HepG2 (cell line): ENCODE data around the gene SLC25A23. TPM values are rescaled to one million over a fixed set of nuclear protein-coding genes. Genes with fewer than 3 reads are reported as not detected.

Source experiments
- BCL6 ChIP-seq: IDR thresholded peaks from 2 replicates; pipeline ENCODE4 v1.6.1; 2016; ENCODE audit warnings: missing genetic modification reagents, missing compliant biosample characterization
- BHLHE40 ChIP-seq: IDR thresholded peaks from 2 replicates; pipeline ENCODE4 v1.6.1; 2011; ENCODE audit warnings: low read length, improper control_type of control experiment
- CREB1 ChIP-seq, 2 experiments: fragments of 450-650 bp in 1 of 2; IDR thresholded peaks; 2 replicates each; pipeline ENCODE4 v1.6.1; 2016 to 2017; ENCODE audit warnings: control low read depth in 1 of 2, mild to moderate bottlenecking in 1 of 2, missing compliant biosample characterization in 1 of 2, missing genetic modification characterization in 1 of 2
- CSRNP1 ChIP-seq: sonication (generic); formaldehyde crosslinking; IDR thresholded peaks from 2 replicates; pipeline ENCODE4 v1.8.1; 2023; ENCODE audit warnings: mild to moderate bottlenecking, missing genetic modification reagents
- GPBP1L1 ChIP-seq: sonication (generic); formaldehyde crosslinking; IDR thresholded peaks from 2 replicates; pipeline ENCODE4 v1.5.0; 2020; ENCODE audit warnings: mild to moderate bottlenecking, missing genetic modification reagents
- HNRNPLL ChIP-seq: fragments of 200-400 bp; formaldehyde crosslinking; IDR thresholded peaks from 2 replicates; pipeline ENCODE4 v1.6.1; 2017; ENCODE audit warnings: mild to moderate bottlenecking, low read depth, low read length; ENCODE audit not compliant: poor library complexity, severe bottlenecking
- NR3C1 ChIP-seq: sonication (generic); formaldehyde crosslinking; IDR thresholded peaks from 2 replicates; pipeline ENCODE4 v1.4.0; 2020; ENCODE audit warnings: missing genetic modification reagents
- PBX2 ChIP-seq: IDR thresholded peaks from 2 replicates; pipeline ENCODE4 v1.6.1; 2016; ENCODE audit warnings: control low read depth
- PRDM10 ChIP-seq: sonication (generic); formaldehyde crosslinking; IDR thresholded peaks from 2 replicates; pipeline ENCODE4 v1.4.0; 2020; ENCODE audit warnings: low read depth, missing genetic modification reagents
- ZBTB14 ChIP-seq: sonication (generic); formaldehyde crosslinking; IDR thresholded peaks from 2 replicates; pipeline ENCODE4 v1.4.0; 2020; ENCODE audit warnings: missing genetic modification reagents
- ZNF446 ChIP-seq: sonication (generic); formaldehyde crosslinking; IDR thresholded peaks from 2 replicates; pipeline ENCODE4 v1.5.0; 2020; ENCODE audit warnings: mild to moderate bottlenecking, missing genetic modification reagents
- ZNF563 ChIP-seq: sonication (generic); formaldehyde crosslinking; IDR thresholded peaks from 2 replicates; pipeline ENCODE4 v1.8.0; 2022; ENCODE audit warnings: mild to moderate bottlenecking, moderate library complexity, missing genetic modification reagents
- ZNF574 ChIP-seq: sonication (generic); formaldehyde crosslinking; IDR thresholded peaks from 2 replicates; pipeline ENCODE4 v1.4.0; 2020; ENCODE audit warnings: missing genetic modification reagents
- ZNF768 ChIP-seq: sonication (generic); formaldehyde crosslinking; IDR thresholded peaks from 2 replicates; pipeline ENCODE4 v1.4.0; 2020; ENCODE audit warnings: missing genetic modification reagents
- ZNF772 ChIP-seq: sonication (generic); formaldehyde crosslinking; IDR thresholded peaks from 2 replicates; pipeline ENCODE4 v1.5.0; 2020; ENCODE audit warnings: mild to moderate bottlenecking, missing genetic modification reagents
- polyA plus RNA-seq, 8 experiments: library from polyadenylated mRNA; depleted of rRNA in 3 of 8; stranded (reverse) in 7 of 8; unstranded in 1 of 8; fragments of >200 nt; fragmentation: Illumina TruSeq in 4 of 8; extraction: Trizol in 4 of 8; gene quantifications; 2 replicates each; pipeline versions ENCODE4 v1.2.1 to v1.2.3, GENCODE V29; 2011 to 2016; ENCODE audit warnings: low read depth in 4 of 8, missing spikeins in 1 of 8, mixed read lengths in 1 of 8; ENCODE audit not compliant: insufficient read depth in 1 of 8
- total RNA-seq, 5 experiments: library from RNA; depleted of rRNA; stranded (reverse); fragments of >200 nt; fragmentation: Illumina TruSeq; extraction: Trizol; gene quantifications; 2 replicates each; pipeline ENCODE4 v1.2.3, GENCODE V29; 2016; ENCODE audit warnings: low read depth in 1 of 5

SLC25A23 gene
- total and polyA plus RNA-seq, 2 of the 13 experiments (the other 11 are each of a cell fraction or from before 2014, with no cell fraction given): 12.4 to 15.2 TPM

GRCh38 chr19:6424939-6425731 is 34.5 kb downstream of the SLC25A23 start (continued):
- TF ChIP-seq ZNF772 (0 out of 2 replicates have a peak, but pooled peaks have one; percentile 63), CREB1 (IDR thresholded peaks at IDR 0.05) (peak; percentile 85), CREB1 (CRISPR knock-in tag; IDR thresholded peaks at IDR 0.05) (peak; percentile 93), PRDM10 (CRISPR knock-in tag) (0 out of 2 replicates have a peak, but pooled peaks have one; percentile 18), HNRNPLL (peak; percentile 16), ZNF768 (peak; percentile 67; the same call in 1 of the 2 replicates), BHLHE40 (peak; percentile 68), GPBP1L1 (CRISPR knock-in tag) (no peak), ZBTB14 (CRISPR knock-in tag) (0 out of 2 replicates have a peak, but pooled peaks have one; percentile 15), BCL6 (CRISPR knock-in tag) (0 out of 2 replicates have a peak, but pooled peaks have one; percentile 16), PBX2 (CRISPR knock-in tag) (peak; percentile 96), ZNF574 (CRISPR knock-in tag) (peak; percentile 40; the same call in 1 of the 2 replicates), NR3C1 (CRISPR knock-in tag) (no peak), ZNF446 (CRISPR knock-in tag) (no peak), CSRNP1 (CRISPR knock-in tag) (peak; percentile 76), ZNF563 (CRISPR knock-in tag) (peak; percentile 82; the same call in 1 of the 2 replicates)
